ENCODE data around the gene FES. TPM values are rescaled to one million over a fixed set of nuclear protein-coding genes. Genes with fewer than 3 reads are reported as not detected.
A peak's percentile ranks its signal among the peaks of the same experiment; 100 is the strongest.

The FES gene
- polyA plus RNA-seq, 3 donors, result 140 to 260 (median 157) TPM

DNA sequence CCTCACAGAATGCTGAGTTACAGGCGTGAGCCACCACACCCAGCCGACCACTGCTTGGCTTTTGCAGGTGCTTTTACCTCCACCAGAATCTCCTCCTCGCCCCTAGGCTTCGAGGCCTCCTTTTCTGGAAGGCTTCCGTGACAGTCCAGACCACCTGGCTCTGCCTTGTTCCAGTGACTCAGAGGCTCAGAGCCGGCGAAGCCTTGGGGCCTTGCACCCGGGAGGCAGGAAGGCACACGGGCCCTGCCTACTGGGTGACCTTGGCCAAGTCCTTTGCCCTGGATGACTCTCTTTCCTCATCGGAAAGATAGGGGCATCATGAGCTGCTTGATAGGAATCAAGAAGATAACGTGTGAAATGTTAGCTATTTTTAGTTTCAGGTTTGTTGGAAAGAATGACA is 47.2 kb upstream of the FES start:
- Histone ChIP-seq H3K4me2 (replicated peaks; ENCODE audit: extremely low read depth, low read length, poor library complexity, severe bottlenecking) (no peak overlapping the region), H3K9ac (ENCODE audit: insufficient read depth, low read length, poor library complexity, severe bottlenecking) (no peak overlapping the region), H3K27ac (ENCODE audit: low read depth in 1 of 2, low read length in 2 of 2) (no peak overlapping the region), H3K27me3 (ENCODE audit: control insufficient read depth in 2 of 2, insufficient read depth in 2 of 2, low read length in 2 of 2) (no peaks in the 10 kb centered on the region), H3K79me2 (ENCODE audit: insufficient read depth, low read length) (peaks cover 24% of the 10 kb centered on the region), H3K4me3 (replicated peaks in 1 of 3; ENCODE audit: low read depth in 2 of 3, low read length in 3 of 3) (no peak overlapping the region), H3K4me1 (ENCODE audit: control insufficient read depth in 1 of 2, insufficient read depth in 2 of 2, low read length in 2 of 2) (peaks cover 67 to 83% of the 10 kb centered on the region in 2 donors), H3K36me3 (replicated peaks in 1 of 2; ENCODE audit: control insufficient read depth in 1 of 2, insufficient read depth in 2 of 2, low read length in 2 of 2) (peaks cover 0 to under 1% of the 10 kb centered on the region in 2 donors), H4K20me1 (ENCODE audit: insufficient read depth, low read length) (no peaks in the 10 kb centered on the region), H3K9me3 (replicated peaks in 1 of 2; ENCODE audit: control insufficient read depth in 1 of 2, insufficient read depth in 1 of 2, low read length in 2 of 2) (no peaks in the 10 kb centered on the region), H2AFZ (ENCODE audit: insufficient read depth, low read depth, low read length, poor library complexity, severe bottlenecking) (no peak overlapping the region)
- 99% methylated on average over 10 of the region's 11 CpGs for WGBS (ENCODE audit: insufficient coverage)
- H3K4me1 Mint-ChIP-seq, result peaks cover 77% of the 10 kb centered on the region
- H3K27ac Mint-ChIP-seq, result peak overlapping the region in 3 of 7 donors; percentile 7 to 74 (median 23)
- H3K4me3 Mint-ChIP-seq, result no peak overlapping the region
- intact Hi-C loops (cut with micrococcal nuclease), result loop anchor here (5.0 kb wide), 1 partner anchor 35 kb away; no protein-coding TSS in a partner anchor
- H3K27me3 Mint-ChIP-seq (ENCODE audit: low read depth in 3 of 3), result peaks cover 1 to 5% (median 3%) of the 10 kb centered on the region in 3 donors
- no peak for DNase-seq
- H3K36me3 Mint-ChIP-seq, result peaks cover 11 to 15% of the 10 kb centered on the region in 2 donors
- TF ChIP-seq, protein P1, sequence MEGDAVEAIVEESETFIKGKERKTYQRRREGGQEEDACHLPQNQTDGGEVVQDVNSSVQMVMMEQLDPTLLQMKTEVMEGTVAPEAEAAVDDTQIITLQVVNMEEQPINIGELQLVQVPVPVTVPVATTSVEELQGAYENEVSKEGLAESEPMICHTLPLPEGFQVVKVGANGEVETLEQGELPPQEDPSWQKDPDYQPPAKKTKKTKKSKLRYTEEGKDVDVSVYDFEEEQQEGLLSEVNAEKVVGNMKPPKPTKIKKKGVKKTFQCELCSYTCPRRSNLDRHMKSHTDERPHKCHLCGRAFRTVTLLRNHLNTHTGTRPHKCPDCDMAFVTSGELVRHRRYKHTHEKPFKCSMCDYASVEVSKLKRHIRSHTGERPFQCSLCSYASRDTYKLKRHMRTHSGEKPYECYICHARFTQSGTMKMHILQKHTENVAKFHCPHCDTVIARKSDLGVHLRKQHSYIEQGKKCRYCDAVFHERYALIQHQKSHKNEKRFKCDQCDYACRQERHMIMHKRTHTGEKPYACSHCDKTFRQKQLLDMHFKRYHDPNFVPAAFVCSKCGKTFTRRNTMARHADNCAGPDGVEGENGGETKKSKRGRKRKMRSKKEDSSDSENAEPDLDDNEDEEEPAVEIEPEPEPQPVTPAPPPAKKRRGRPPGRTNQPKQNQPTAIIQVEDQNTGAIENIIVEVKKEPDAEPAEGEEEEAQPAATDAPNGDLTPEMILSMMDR (IDR thresholded peaks at IDR 0.05), result no peak
- no peaks in the 10 kb centered on the region for H3K9me3 Mint-ChIP-seq

DNA sequence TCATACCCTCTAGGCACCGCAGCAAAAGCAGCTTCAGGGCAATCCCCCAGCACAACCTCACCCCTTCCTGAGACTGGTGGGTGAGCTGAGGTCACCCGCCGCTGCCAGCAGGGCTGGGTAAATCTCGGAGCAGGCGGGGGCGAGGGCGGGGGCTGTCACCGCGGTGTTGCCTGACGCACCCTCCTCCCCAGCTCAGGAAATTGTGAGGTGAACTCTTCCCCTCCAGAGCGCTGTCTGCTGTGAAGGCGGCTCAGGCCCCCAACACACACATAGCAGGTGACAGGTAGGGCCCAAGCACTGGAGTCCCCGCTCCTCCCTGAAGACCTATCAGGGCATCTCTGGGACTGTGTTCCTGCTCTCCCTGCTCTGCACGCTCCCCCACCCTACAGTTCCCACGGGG is 46.2 kb upstream of the FES start:
- peak overlapping the region; percentile 55 to 76 for H3K4me3 Mint-ChIP-seq
- peak; percentile 37 to 76 (median 48) for DNase-seq
- peaks cover 32% of the 10 kb centered on the region for H3K79me2 ChIP-seq (ENCODE audit: insufficient read depth, low read length)
- no peak overlapping the region for H3K4me2 ChIP-seq (replicated peaks; ENCODE audit: extremely low read depth, low read length, poor library complexity, severe bottlenecking)
- H4K20me1 ChIP-seq (ENCODE audit: insufficient read depth, low read length), result no peaks in the 10 kb centered on the region
- no peaks in the 10 kb centered on the region for H3K9me3 Mint-ChIP-seq
- no peak overlapping the region for H3K27ac ChIP-seq (ENCODE audit: low read depth in 1 of 2, low read length in 2 of 2)
- H3K27me3 ChIP-seq (ENCODE audit: control insufficient read depth in 2 of 2, insufficient read depth in 2 of 2, low read length in 2 of 2), result no peaks in the 10 kb centered on the region
- no peak overlapping the region for H3K4me3 ChIP-seq (replicated peaks in 1 of 3; ENCODE audit: low read depth in 2 of 3, low read length in 3 of 3)
- TF ChIP-seq, protein P1 (IDR thresholded peaks at IDR 0.05), result no peak
- peaks cover 1 to 5% (median 3%) of the 10 kb centered on the region in 3 donors for H3K27me3 Mint-ChIP-seq (ENCODE audit: low read depth in 3 of 3)
- H3K27ac Mint-ChIP-seq, result peak overlapping the region in 5 of 7 donors; percentile 37 to 89 (median 43)
- intact Hi-C loops (cut with micrococcal nuclease), result loop anchor here (5.0 kb wide), 1 partner anchor 34 kb away; no protein-coding TSS in a partner anchor
- no peaks in the 10 kb centered on the region for H3K9me3 ChIP-seq (replicated peaks in 1 of 2; ENCODE audit: control insufficient read depth in 1 of 2, insufficient read depth in 1 of 2, low read length in 2 of 2)
- 7% methylated on average over 11 of the region's 15 CpGs for WGBS (ENCODE audit: insufficient coverage)
- peaks cover 0 to 6% of the 10 kb centered on the region in 2 donors for H3K36me3 ChIP-seq (replicated peaks in 1 of 2; ENCODE audit: control insufficient read depth in 1 of 2, insufficient read depth in 2 of 2, low read length in 2 of 2)
- H3K4me1 Mint-ChIP-seq, result peaks cover 76% of the 10 kb centered on the region
- H2AFZ ChIP-seq (ENCODE audit: insufficient read depth, low read depth, low read length, poor library complexity, severe bottlenecking), result no peak overlapping the region
- H3K36me3 Mint-ChIP-seq, result peaks cover 15 to 26% of the 10 kb centered on the region in 2 donors
- H3K9ac ChIP-seq (ENCODE audit: insufficient read depth, low read length, poor library complexity, severe bottlenecking), result no peak overlapping the region
- H3K4me1 ChIP-seq (ENCODE audit: control insufficient read depth in 1 of 2, insufficient read depth in 2 of 2, low read length in 2 of 2), result peaks cover 59 to 78% of the 10 kb centered on the region in 2 donors
